Measurements from ENCODE around the gene TMEM60.

GRCh38 chr7:77808517-77808916 is 10.3 kb upstream of the TMEM60 start:
- TF ChIP-seq CTCF (IDR thresholded peaks at IDR 0.05) (no peak), POLR2A (IDR thresholded peaks at IDR 0.05) (no peak)

All from tibial nerve (tissue), 3 donors.